Fibroblast of lung (primary cell): ENCODE measurements around the gene SYNJ1.

Source experiments
- CTCF ChIP-seq, 2 donors: IDR thresholded peaks in 1 of 2; conservative IDR thresholded peaks in 1 of 2; 1 replicate in 1 of 2; 2 replicates in 1 of 2; pipeline ENCODE4 v1.5.1; 2011 to 2012; ENCODE audit warnings: low read length in 2 of 2, control low read depth in 1 of 2, inconsistent platforms in 1 of 2, low read depth in 1 of 2, mild to moderate bottlenecking in 1 of 2
- EZH2 ChIP-seq: IDR thresholded peaks from 2 replicates; pipeline ENCODE4 v1.5.1; 2012; ENCODE audit warnings: low read length, control low read depth, mild to moderate bottlenecking; ENCODE audit errors: missing control alignments

- TF ChIP-seq CTCF (conservative IDR thresholded peaks at IDR 0.05 in 1 of 2, IDR thresholded peaks at IDR 0.05 in 1 of 2; ENCODE audit: low read depth in 1 of 2, low read length in 2 of 2): no peak
- TF ChIP-seq EZH2: no peak
Observed at GRCh38 chr21:32705139-32705538, 22.7 kb downstream of the SYNJ1 start.
